DOHH2 (cell line): Measurements from ENCODE around the gene SP6.

Experiments used
- H3F3A ChIP-seq: fragments of 200-600 bp; sonication (generic), shearing (Covaris generic); 2 replicates; pipeline ENCODE4 v1.6.0; 2016; ENCODE audit warnings: antibody characterized with exemption, mild to moderate bottlenecking; ENCODE audit not compliant: control insufficient read depth, insufficient read depth
- H3K27ac ChIP-seq: fragments of 200-600 bp; sonication (generic); 2 replicates; pipeline ENCODE4 v1.5.1; 2014; ENCODE audit warnings: low read depth, mild to moderate bottlenecking, low read length, moderate library complexity
- H3K27me3 ChIP-seq: fragments of 200-600 bp; sonication (generic); 2 replicates; pipeline ENCODE4 v1.6.1; 2014; ENCODE audit warnings: mild to moderate bottlenecking, low read length, mixed read lengths; ENCODE audit not compliant: control insufficient read depth
- H3K36me3 ChIP-seq: fragments of 200-600 bp; sonication (generic); 2 replicates; pipeline ENCODE4 v1.6.1; 2014; ENCODE audit warnings: mild to moderate bottlenecking, low read length, moderate library complexity, mixed read lengths; ENCODE audit not compliant: control insufficient read depth
- H3K4me1 ChIP-seq: fragments of 200-600 bp; sonication (generic); 2 replicates; pipeline ENCODE4 v1.6.1; 2014; ENCODE audit warnings: mild to moderate bottlenecking, low read length, mixed read lengths; ENCODE audit not compliant: control insufficient read depth
- H3K4me2 ChIP-seq: fragments of 200-600 bp; sonication (generic); 2 replicates; pipeline ENCODE4 v1.6.0; 2014; ENCODE audit warnings: mild to moderate bottlenecking, low read length, moderate library complexity
- H3K4me3 ChIP-seq: fragments of 200-600 bp; sonication (generic); 2 replicates; pipeline ENCODE4 v1.5.1; 2014; ENCODE audit warnings: mild to moderate bottlenecking, low read length, mixed read lengths
- H3K79me2 ChIP-seq: fragments of 200-600 bp; sonication (generic); 2 replicates; pipeline ENCODE4 v1.6.1; 2014; ENCODE audit warnings: mild to moderate bottlenecking, low read length, mixed read lengths; ENCODE audit not compliant: control insufficient read depth
- H3K9me2 ChIP-seq: fragments of 200-600 bp; sonication (generic); replicated peaks from 2 replicates; pipeline ENCODE4 v1.6.1; 2014; ENCODE audit warnings: mild to moderate bottlenecking, low read length, mixed read lengths; ENCODE audit not compliant: control insufficient read depth
- H3K9me3 ChIP-seq: fragments of 200-600 bp; sonication (generic); 2 replicates; pipeline ENCODE4 v1.6.1; 2014; ENCODE audit warnings: antibody characterized with exemption, low read length, mixed read lengths; ENCODE audit not compliant: control insufficient read depth, insufficient read depth
- H4K20me1 ChIP-seq: fragments of 200-600 bp; sonication (generic); 2 replicates; pipeline ENCODE4 v1.6.0; 2014; ENCODE audit warnings: low read depth, mild to moderate bottlenecking, antibody characterized with exemption, low read length, moderate library complexity; ENCODE audit not compliant: control insufficient read depth, insufficient read depth
- CTCF ChIP-seq: fragments of 200-600 bp; sonication (generic); IDR thresholded peaks from one replicate; pipeline ENCODE4 v1.5.1; 2014; ENCODE audit warnings: antibody characterized with exemption, mild to moderate bottlenecking, low read depth, low read length; ENCODE audit not compliant: poor library complexity, severe bottlenecking
- EZH2phosphoT487 ChIP-seq: fragments of 200-600 bp; sonication (generic); IDR thresholded peaks from 2 replicates; pipeline ENCODE4 v1.6.1; 2017; ENCODE audit warnings: borderline replicate concordance, mild to moderate bottlenecking, antibody characterized with exemption, low read length, moderate library complexity, mixed read lengths

SP6 gene

GRCh38 chr17:47836601-47837000, 14.4 kb downstream of the SP6 start:
- Histone ChIP-seq H3K9me3 (no peaks in the 10 kb centered on the region), H3K79me2 (no peaks in the 10 kb centered on the region; the same call in 1 of the 2 replicates), H3K4me1 (peaks cover 24% of the 10 kb centered on the region), H3K27ac (no peak overlapping the region), H3K27me3 (no peaks in the 10 kb centered on the region), H3F3A (no peaks in the 10 kb centered on the region), H3K4me3 (no peak overlapping the region), H3K4me2 (no peak overlapping the region), H3K36me3 (no peaks in the 10 kb centered on the region), H3K9me2 (no peaks in the 10 kb centered on the region), H4K20me1 (no peaks in the 10 kb centered on the region)
- TF ChIP-seq EZH2phosphoT487 (no peak), CTCF (no peak)

GRCh38 chr17:47834756-47835155, 16.2 kb downstream of the SP6 start:
- Histone ChIP-seq H4K20me1 (no peaks in the 10 kb centered on the region), H3K27ac (no peak overlapping the region)

GRCh38 chr17:47831934-47832327, 19.0 kb downstream of the SP6 start:
- H3K36me3 ChIP-seq = peaks cover 15% of the 10 kb centered on the region
- H3K4me1 ChIP-seq = peaks cover 23% of the 10 kb centered on the region
- H3K4me3 ChIP-seq = peak overlapping the region; percentile 94
- TF ChIP-seq EZH2phosphoT487 (no peak), CTCF (no peak)
- no peaks in the 10 kb centered on the region for H4K20me1 ChIP-seq
- no peaks in the 10 kb centered on the region for H3K9me3 ChIP-seq
- H3K4me2 ChIP-seq = peak overlapping the region; percentile 63
- no peaks in the 10 kb centered on the region for H3K9me2 ChIP-seq
- no peaks in the 10 kb centered on the region for H3K27me3 ChIP-seq
- no peak overlapping the region for H3K27ac ChIP-seq
- peaks cover 30% of the 10 kb centered on the region for H3K79me2 ChIP-seq
- no peaks in the 10 kb centered on the region for H3F3A ChIP-seq

More at GRCh38 chr17:47834756-47835155, 16.2 kb downstream of the SP6 start:
- Histone ChIP-seq H3K4me2 (no peak overlapping the region), H3K9me2 (no peaks in the 10 kb centered on the region), H3K36me3 (no peaks in the 10 kb centered on the region), H3K4me1 (peaks cover 22% of the 10 kb centered on the region), H3K27me3 (no peaks in the 10 kb centered on the region), H3K4me3 (no peak overlapping the region), H3F3A (no peaks in the 10 kb centered on the region), H3K79me2 (peaks cover 16% of the 10 kb centered on the region), H3K9me3 (no peaks in the 10 kb centered on the region)
- no peak for TF ChIP-seq EZH2phosphoT487
- TF ChIP-seq CTCF = no peak
